ENCODE measurements around the gene SIN3B.

SIN3B gene

DNA sequence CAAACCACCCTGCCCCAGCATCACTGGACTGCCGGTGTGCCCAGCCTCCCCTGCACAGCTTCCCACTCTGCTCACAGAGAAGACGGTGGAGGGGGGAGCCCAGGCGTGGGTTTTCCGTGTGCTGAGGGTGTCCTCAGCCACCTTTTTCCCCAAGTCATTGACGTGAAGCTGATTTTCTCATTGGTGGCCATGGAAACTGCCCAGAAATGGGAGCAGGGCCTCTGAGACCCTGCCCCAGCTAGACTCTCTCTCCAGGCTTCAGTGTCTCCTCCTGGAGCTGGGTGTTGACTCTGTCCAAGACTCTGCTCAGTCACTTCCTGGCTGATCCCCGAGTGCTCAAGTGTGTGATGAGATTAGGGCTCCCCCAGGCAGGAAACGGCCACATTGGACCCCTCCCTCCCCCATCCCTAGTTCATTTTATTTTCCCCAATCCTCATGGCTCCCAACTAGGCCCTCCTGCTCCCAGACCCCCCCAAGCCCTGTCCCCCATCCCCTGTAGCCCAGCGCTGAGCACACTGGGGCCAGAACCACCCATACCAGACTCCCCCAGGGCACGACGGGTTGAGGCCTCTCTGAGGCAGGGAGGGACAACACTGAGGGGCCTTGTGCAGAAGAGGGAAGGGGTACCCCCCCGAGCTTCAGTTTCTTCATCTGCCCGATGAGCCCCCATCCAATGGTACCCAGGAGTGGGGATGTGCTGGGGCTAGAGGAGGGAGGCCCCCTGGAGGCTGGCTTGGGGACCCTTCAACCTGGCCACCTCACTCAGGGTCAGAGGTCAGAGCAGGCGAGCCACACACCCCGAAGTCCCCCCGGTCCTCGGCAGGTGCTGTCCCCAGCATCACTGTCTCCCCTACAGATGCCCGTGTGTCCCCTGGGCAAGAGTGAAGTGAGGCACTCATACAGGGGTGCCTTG is 58.4 kb downstream of the SIN3B start:
- Mint-ChIP-seq H3K36me3 (peaks cover 3% of the 10 kb centered on the region), H3K4me1 (ENCODE audit: low read depth) (peaks cover 8% of the 10 kb centered on the region), H3K27ac (no peak overlapping the region), H3K27me3 (peaks cover 5% of the 10 kb centered on the region), H3K9me3 (ENCODE audit: low read depth) (peaks cover 4% of the 10 kb centered on the region), H3K4me3 (no peak overlapping the region)

DNA sequence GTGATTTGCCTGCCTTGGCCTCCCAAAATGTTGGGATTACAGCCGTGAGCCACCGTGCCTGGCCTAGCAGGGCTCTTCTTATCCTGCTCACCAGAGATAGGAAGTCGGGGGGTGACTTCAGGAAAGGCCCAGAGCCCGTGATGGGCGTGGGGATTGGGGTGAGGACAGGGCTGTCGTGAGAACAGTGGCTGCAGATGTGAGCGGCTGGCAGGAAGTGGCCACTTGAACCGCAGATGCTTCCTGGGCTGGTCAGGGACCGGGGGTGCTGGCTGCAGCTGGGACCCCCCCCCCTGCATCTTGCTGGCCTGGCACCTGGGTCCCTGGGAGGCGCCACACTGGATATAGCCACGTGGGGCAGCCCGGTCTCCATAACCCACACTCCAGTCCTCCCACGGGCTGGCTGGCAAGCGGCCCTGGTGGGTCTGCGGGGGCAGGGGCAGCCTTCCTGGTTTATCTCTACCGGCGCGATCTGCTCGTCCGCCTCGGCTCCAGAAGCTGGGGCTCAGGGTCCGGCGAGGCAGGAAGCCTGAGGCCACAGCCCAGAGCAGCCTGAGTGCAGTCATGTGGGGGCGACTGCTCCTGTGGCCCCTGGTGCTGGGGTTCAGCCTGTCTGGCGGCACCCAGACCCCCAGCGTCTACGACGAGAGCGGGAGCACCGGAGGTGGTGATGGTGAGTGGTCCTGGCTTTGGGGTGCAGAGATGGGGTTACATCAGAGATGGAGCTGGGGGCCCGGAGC is 59.6 kb downstream of the SIN3B start, which contains the start of gene F2RL3:
F2RL3 (plus strand) TSS at position 371 of the 737 bp plus-strand sequence; CDS start at position 562, 191 bp downstream.
- Mint-ChIP-seq H3K9me3 (ENCODE audit: low read depth) (no peaks in the 10 kb centered on the region), H3K4me1 (ENCODE audit: low read depth) (peaks cover 18% of the 10 kb centered on the region), H3K36me3 (no peaks in the 10 kb centered on the region), H3K27ac (no peak within 1 kb of the TSS), H3K4me3 (no peak within 1 kb of the TSS), H3K27me3 (peaks cover 2% of the 10 kb centered on the region)

DNA sequence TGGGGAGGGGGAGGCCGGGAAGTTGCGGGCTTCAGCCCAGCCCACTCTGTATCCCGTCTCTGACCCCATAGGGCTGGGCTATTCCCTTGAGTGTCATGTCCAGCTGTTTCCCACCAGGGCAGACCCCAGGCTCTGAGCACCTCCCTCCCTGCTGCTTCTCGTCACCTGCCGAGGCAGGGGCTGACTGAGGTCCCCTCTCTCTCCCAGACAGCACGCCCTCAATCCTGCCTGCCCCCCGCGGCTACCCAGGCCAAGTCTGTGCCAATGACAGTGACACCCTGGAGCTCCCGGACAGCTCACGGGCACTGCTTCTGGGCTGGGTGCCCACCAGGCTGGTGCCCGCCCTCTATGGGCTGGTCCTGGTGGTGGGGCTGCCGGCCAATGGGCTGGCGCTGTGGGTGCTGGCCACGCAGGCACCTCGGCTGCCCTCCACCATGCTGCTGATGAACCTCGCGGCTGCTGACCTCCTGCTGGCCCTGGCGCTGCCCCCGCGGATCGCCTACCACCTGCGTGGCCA is 60.2 kb downstream of the SIN3B start:
- H3K36me3 Mint-ChIP-seq, result no peaks in the 10 kb centered on the region
- peaks cover 21% of the 10 kb centered on the region for H3K4me1 Mint-ChIP-seq (ENCODE audit: low read depth)
- H3K27ac Mint-ChIP-seq, result no peak overlapping the region
- no peaks in the 10 kb centered on the region for H3K9me3 Mint-ChIP-seq (ENCODE audit: low read depth)
- H3K27me3 Mint-ChIP-seq, result peaks cover 2% of the 10 kb centered on the region
- no peak overlapping the region for H3K4me3 Mint-ChIP-seq

DNA sequence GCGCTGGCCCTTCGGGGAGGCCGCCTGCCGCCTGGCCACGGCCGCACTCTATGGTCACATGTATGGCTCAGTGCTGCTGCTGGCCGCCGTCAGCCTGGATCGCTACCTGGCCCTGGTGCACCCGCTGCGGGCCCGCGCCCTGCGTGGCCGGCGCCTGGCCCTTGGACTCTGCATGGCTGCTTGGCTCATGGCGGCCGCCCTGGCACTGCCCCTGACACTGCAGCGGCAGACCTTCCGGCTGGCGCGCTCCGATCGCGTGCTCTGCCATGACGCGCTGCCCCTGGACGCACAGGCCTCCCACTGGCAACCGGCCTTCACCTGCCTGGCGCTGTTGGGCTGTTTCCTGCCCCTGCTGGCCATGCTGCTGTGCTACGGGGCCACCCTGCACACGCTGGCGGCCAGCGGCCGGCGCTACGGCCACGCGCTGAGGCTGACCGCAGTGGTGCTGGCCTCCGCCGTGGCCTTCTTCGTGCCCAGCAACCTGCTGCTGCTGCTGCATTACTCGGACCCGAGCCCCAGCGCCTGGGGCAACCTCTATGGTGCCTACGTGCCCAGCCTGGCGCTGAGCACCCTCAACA is 60.8 kb downstream of the SIN3B start:
- no peak overlapping the region for H3K27ac Mint-ChIP-seq
- no peaks in the 10 kb centered on the region for H3K9me3 Mint-ChIP-seq (ENCODE audit: low read depth)
- H3K36me3 Mint-ChIP-seq, result no peaks in the 10 kb centered on the region
- H3K27me3 Mint-ChIP-seq, result peaks cover 2% of the 10 kb centered on the region
- H3K4me1 Mint-ChIP-seq (ENCODE audit: low read depth), result peaks cover 21% of the 10 kb centered on the region
- no peak overlapping the region for H3K4me3 Mint-ChIP-seq

DNA sequence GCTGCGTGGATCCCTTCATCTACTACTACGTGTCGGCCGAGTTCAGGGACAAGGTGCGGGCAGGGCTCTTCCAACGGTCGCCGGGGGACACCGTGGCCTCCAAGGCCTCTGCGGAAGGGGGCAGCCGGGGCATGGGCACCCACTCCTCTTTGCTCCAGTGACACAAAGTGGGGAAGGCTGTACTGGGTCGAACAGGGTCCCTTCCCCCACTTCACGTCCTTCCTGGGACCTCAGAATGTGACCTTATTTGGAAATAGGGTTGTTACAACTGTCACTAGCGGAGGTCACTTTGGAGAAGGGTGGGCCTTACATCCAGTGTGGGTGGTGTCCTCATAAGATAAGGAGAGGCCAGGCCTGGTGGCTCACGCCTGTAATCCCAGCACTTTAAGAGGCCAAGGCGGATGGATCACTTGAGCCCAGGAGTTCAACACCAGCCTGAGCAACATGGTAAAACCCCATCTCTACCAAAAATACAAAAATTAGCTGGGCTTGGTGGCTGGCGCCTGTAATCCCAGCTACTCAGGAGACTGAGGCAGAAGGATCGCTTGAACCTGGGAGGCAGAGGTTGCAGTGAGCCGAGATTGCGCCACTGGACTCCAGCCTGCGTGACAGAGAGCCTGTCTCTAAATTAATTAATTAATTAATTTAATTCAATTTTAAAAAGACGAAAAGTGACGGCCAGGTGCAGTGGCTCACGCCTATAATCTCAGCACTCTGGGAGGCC is 61.4 kb downstream of the SIN3B start:
- H3K36me3 Mint-ChIP-seq, result no peaks in the 10 kb centered on the region
- H3K27ac Mint-ChIP-seq, result no peak overlapping the region
- H3K4me3 Mint-ChIP-seq, result no peak overlapping the region
- H3K9me3 Mint-ChIP-seq (ENCODE audit: low read depth), result no peaks in the 10 kb centered on the region
- H3K4me1 Mint-ChIP-seq (ENCODE audit: low read depth), result peaks cover 25% of the 10 kb centered on the region
- peaks cover 2% of the 10 kb centered on the region for H3K27me3 Mint-ChIP-seq

DNA sequence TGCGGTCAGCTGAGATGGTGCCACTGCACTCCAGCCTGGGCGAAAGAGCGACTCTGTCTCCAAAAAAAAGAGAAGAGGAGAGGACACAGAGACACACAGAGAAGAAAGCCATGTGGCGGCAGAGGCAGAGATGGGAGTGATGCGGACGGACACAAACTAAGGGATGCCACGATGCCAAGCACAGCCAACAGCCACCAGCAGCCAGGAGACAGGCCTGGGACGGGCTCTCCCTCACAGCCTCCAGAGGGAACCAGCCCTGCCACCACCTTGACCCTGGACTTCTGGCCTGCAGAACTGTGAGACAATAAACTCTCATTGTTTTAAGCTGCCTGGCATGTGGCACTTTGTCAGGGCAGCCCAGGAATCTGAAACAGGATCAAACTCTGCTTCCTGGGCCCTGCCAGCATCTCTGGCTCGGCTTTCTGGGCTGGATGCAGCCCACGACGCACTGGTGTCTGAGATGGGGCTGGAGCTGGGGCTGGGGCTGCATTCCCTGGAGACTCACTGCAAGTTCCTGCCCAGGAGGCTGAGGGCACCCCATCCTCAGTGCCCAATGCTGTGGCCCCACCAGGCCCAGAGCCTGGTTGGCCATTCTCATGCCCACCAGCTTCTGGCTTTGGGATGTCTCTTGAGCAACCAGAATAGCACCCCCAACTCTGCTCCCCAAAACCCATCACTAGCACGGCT is 62.6 kb downstream of the SIN3B start:
- Mint-ChIP-seq H3K9me3 (ENCODE audit: low read depth) (no peaks in the 10 kb centered on the region), H3K4me1 (ENCODE audit: low read depth) (peaks cover 28% of the 10 kb centered on the region), H3K27me3 (peaks cover 2% of the 10 kb centered on the region), H3K4me3 (no peak overlapping the region), H3K36me3 (no peaks in the 10 kb centered on the region), H3K27ac (no peak overlapping the region)

DNA sequence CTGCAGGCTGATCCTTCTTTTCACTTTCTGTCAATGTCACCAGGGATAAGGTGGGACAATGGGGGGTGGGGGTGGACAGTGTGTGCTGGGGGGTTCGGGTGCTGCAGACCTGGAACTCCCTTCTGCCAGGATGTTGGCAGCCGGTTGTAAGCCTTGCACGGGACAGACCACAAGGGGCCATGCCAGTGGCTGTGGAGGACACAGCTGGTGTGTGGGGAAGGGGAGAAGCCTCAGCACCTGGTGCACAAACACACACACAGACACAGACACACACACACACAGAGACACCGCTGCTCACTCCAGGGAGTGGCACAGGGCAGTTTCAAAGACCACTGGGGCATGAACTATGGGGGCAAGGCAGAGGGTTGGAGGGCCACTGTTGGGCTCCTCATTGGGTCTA is 63.2 kb downstream of the SIN3B start:
- H3K9me3 Mint-ChIP-seq (ENCODE audit: low read depth), result no peaks in the 10 kb centered on the region
- H3K27me3 Mint-ChIP-seq, result peaks cover 2% of the 10 kb centered on the region
- H3K27ac Mint-ChIP-seq, result no peak overlapping the region
- H3K36me3 Mint-ChIP-seq, result no peaks in the 10 kb centered on the region
- peaks cover 28% of the 10 kb centered on the region for H3K4me1 Mint-ChIP-seq (ENCODE audit: low read depth)
- H3K4me3 Mint-ChIP-seq, result no peak overlapping the region

DNA sequence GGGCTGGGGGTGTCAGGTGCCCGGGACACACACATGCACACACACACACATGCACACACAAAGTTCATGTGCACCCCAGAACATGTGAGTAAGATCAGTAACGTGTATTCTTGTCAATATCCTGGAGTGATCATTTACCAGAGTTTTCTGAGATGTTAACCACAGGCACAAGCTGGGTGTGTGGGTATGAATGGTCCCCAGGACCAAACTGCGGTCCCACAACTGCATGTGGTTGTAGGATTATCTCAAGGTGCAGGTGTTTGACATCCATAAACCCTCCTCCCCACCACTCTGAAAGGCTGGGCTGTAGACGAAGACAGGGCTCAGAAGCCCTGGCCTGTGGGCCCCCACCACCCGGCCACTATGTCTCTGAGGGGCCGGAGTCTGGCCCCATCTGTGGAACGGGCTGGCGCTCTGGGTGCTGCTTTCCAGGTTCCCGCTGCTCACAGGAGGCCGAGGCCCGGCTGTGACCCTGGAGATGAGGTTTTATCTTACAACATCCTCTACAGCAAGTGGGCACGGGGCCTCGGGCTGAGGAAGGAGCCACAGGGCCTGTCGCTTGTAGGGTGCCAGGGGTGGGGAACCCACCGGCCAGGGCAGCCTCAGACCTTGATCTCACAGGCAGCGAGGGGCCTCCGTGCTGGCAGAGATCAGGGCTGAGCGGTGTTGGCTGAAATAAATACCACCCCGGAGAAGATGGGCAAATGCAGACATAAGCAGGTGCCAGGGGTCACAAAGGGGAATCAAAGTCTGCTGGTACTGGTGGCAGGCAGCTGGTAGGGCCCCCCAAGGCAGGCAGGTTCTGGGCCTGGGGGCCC is 63.9 kb downstream of the SIN3B start:
- H3K4me1 Mint-ChIP-seq (ENCODE audit: low read depth), result peaks cover 29% of the 10 kb centered on the region
- H3K36me3 Mint-ChIP-seq, result no peaks in the 10 kb centered on the region
- H3K9me3 Mint-ChIP-seq (ENCODE audit: low read depth), result no peaks in the 10 kb centered on the region
- H3K27me3 Mint-ChIP-seq, result peaks cover 2% of the 10 kb centered on the region
- H3K4me3 Mint-ChIP-seq, result no peak overlapping the region
- no peak overlapping the region for H3K27ac Mint-ChIP-seq

DNA sequence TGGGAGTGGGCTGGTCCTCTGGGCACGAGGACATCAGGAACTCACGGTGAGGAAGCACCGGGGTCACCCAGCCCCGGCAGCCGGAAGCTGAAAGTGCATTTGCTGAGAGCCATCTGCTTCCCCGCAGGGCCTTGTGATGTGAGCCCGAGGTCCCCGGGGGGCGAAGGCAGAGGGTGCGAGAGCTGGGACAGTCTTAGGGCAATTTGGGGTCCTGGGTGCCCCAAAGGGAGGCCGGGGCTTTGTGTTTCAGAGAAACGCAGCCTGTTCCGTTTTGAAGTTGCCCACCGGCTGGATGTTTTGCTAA is 64.4 kb downstream of the SIN3B start:
- no peaks in the 10 kb centered on the region for H3K36me3 Mint-ChIP-seq
- H3K4me1 Mint-ChIP-seq (ENCODE audit: low read depth), result peaks cover 32% of the 10 kb centered on the region
- H3K9me3 Mint-ChIP-seq (ENCODE audit: low read depth), result no peaks in the 10 kb centered on the region
- no peak overlapping the region for H3K4me3 Mint-ChIP-seq
- H3K27me3 Mint-ChIP-seq, result no peaks in the 10 kb centered on the region
- no peak overlapping the region for H3K27ac Mint-ChIP-seq

DNA sequence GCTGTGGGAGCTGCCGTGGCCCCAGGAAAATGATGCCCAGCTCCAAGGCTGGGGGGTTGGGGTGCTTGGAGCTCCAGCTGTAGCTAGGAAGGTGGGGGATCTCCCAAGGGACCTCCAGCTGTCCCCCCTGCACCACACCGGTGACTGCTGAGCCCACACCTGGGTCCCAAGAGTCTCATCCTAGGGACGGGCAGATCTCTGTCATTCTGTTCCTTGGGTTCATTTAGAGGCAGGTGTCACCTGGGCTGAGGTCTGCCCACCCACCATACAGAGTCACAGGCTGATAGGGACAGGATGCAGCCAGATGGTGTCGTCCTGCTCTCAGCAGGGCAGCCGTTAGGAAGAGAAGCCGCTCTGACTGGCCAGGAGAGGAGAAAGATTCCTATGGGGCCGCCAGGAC is 64.9 kb downstream of the SIN3B start:
- H3K4me3 Mint-ChIP-seq, result no peak overlapping the region

DNA sequence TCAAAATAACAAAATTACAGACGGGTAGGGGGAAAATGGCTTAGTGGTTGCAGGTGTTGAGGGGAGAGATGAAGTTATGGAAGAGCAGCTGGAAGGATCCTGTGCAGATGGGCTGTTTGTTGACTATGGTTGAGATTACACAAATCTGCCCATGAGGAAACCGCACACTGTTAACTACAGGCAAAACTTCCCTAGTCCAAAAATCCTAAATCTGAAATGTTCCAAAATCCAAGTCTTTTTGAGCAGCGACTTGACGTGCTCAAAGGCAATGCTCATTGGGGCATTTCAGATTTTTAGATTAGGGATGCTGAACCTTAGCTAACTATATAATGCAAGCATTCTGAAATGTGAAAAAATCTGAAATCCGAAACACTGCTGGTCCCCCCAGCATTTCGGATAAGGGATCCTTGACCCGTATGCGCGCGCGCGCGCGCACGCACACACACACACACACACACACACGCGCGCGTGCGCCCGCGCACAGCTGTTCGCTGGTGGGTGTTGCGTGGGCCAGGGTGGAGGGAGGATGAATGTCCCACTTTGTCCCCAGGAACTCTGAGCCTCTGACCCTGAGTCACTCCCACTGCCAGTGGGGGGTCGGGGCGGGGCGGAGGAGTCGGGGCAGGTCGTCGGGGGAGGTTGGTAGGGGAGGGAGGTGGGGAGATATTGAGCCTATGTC is 66.4 kb downstream of the SIN3B start:
- Mint-ChIP-seq H3K4me3 (peak overlapping the region; percentile 59), H3K27ac (no peak overlapping the region)

More for the DNA sequence above, 64.9 kb downstream of the SIN3B start:
- no peak overlapping the region for H3K27ac Mint-ChIP-seq
- no peaks in the 10 kb centered on the region for H3K9me3 Mint-ChIP-seq (ENCODE audit: low read depth)
- no peaks in the 10 kb centered on the region for H3K27me3 Mint-ChIP-seq
- no peaks in the 10 kb centered on the region for H3K36me3 Mint-ChIP-seq
- H3K4me1 Mint-ChIP-seq (ENCODE audit: low read depth), result peaks cover 33% of the 10 kb centered on the region

DNA sequence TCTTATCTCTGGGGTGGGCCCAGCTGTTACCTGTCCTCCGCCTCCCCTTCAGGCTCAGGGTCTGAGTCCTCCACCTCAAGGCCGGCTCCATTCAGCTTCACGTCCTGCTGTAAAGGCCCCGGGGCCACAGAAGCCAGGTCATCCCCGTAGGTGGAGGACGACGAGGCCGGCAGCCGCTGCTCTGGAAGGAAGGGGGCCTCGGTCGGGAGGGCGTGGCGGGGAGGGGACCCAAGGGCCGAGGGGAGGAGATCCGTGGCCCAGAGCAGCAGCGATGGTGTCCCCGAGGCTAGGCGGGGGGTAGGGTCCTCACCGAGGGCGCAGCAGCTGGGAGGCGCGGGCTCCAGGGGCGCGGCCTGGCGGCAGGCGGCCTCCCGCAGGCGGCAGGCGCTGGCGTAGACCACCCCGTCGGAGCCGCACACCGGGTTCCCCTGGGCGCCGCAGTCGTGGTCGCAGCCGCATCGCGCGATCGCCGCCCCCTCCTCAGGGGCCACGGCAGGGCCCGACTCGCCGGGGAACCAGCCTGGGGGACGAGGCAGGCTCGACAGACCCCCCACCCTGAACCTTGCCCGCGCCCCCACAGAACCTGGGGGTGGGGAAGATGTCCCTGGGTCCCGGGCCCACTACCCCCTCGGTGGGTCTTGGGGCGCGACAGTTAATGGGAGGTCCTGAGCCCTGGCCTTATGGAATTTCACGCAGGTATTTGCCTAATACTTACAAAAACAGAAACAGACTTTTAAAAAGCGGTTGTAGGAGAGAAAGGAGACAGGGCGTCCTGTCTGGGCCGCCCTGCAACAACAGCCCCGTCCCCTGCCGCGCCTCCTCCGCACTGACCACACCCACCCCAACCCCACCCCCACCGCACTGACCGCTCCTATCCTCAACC is 67.2 kb downstream of the SIN3B start:
- Mint-ChIP-seq H3K4me3 (peak overlapping the region; percentile 60), H3K4me1 (ENCODE audit: low read depth) (peaks cover 39% of the 10 kb centered on the region), H3K27ac (no peak overlapping the region)

More for the DNA sequence above, 66.4 kb downstream of the SIN3B start:
- peaks cover 39% of the 10 kb centered on the region for H3K4me1 Mint-ChIP-seq (ENCODE audit: low read depth)
- no peaks in the 10 kb centered on the region for H3K27me3 Mint-ChIP-seq
- H3K9me3 Mint-ChIP-seq (ENCODE audit: low read depth), result no peaks in the 10 kb centered on the region
- H3K36me3 Mint-ChIP-seq, result no peaks in the 10 kb centered on the region

More for the DNA sequence above, 67.2 kb downstream of the SIN3B start:
- H3K36me3 Mint-ChIP-seq, result no peaks in the 10 kb centered on the region
- H3K9me3 Mint-ChIP-seq (ENCODE audit: low read depth), result no peaks in the 10 kb centered on the region
- H3K27me3 Mint-ChIP-seq, result no peaks in the 10 kb centered on the region
